NCI-H2029 (cell line): ENCODE measurements around the gene PRR20E.
"Not testable (repeated sequence)": the region's sequence is repeated elsewhere in the genome, so short reads cannot be mapped to it uniquely, and the experiment has no call there.

Source experiments
- DNase-seq: peaks from one replicate; lab custom pipeline; 2025; lab: John Stamatoyannopoulos, UW

The PRR20E gene

DNA sequence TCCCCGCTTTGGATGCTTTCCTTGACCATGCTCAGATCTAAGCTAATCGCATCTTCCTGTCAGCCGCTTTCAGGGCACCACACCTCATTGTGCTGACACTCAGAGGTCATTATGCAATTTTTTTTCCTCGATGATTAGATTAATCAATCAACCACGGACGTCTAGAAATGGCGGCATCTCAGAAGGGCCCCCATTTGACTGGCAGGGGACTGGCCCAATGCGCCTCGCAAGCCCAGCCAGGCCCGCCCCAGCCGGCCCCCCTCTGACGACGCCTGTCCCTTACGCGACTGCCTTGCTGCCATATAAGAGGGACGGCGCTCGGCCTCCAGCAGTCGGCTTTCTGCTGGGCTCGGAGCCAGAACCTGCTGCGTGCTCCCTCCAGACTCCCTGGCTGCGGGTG lies at the start of gene PRR20E:
TSS of gene PRR20E (plus strand) at position 301 of the 400 bp plus-strand sequence. CDS start 387 bp downstream, outside the sequence.
- not testable (repeated sequence) for DNase-seq

DNA sequence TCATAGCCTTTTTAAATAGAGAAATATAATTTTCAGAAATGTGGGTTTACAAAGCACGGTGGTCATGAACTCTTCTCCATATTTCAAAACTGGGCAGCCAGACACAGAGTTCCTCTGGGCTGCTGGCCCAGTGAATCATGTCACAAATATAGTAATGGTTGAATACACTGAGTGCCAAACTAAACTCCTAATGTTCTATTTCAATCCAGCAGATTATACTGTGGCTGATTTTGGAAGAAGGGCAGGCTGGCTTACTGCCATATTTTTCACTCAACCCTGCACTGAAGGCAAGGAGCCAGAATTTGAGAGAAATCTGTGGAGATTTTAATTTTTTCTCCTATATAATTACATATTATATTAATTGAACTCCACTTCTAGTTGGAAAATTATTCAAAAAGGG lies 43.3 kb upstream of the PRR20E start:
- DNase-seq: no peak

GRCh38 chr13:57128909-57129308 lies 38.1 kb upstream of the PRR20E start:
- no peak for DNase-seq

- no peak for DNase-seq
Observed at GRCh38 chr13:57136093-57136492, 30.9 kb upstream of the PRR20E start.

GRCh38 chr13:57137585-57137984 lies 29.4 kb upstream of the PRR20E start:
- DNase-seq: no peak

DNA sequence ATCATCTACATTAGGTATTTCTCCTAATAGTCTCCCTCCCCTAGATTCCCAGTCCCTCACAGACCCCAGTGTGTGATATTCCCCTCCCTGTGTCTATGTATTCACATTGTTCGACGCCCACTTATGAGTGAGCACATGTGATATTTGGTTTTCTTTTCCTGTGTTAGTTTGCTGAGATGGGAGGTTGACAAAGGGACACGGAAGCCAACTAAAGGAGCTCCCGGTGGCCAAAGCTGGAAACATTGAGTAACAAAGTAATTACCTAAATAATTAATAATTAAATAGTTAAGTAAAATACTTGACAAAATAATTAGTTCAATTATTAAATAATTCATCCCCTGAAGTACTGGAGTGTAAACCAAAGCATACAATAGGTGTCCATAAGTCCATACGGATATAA lies 28.0 kb upstream of the PRR20E start:
- no peak for DNase-seq

DNA sequence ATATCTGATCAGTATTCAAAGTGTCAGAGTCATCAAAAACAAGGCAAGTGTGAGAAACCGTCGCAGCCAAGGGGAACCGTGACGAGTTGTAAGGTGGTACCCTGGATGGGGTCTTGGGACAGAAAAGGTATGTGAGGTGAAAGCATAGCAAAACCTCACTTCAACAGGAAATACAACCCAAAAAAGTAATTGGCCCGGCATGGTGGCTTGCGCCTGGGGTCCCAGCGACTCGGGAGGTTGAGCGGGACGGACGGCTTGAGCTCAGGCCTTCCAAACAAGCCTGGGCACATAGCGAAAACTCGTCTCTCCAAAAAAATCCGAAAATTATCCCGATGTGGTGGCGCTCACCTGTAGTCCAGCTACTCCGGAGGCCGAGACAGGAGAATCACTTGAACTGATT lies 27.2 kb upstream of the PRR20E start:
- DNase-seq: not testable (repeated sequence)

GRCh38 chr13:57140235-57140968 lies 26.6 kb upstream of the PRR20E start, which contains the start of gene PRR20A:
PRR20A (plus strand) TSS chr13:57140918; CDS start chr13:57141305, 387 bp downstream.
- DNase-seq: not testable (repeated sequence)

DNA sequence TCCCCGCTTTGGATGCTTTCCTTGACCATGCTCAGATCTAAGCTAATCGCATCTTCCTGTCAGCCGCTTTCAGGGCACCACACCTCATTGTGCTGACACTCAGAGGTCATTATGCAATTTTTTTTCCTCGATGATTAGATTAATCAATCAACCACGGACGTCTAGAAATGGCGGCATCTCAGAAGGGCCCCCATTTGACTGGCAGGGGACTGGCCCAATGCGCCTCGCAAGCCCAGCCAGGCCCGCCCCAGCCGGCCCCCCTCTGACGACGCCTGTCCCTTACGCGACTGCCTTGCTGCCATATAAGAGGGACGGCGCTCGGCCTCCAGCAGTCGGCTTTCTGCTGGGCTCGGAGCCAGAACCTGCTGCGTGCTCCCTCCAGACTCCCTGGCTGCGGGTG lies 19.8 kb upstream of the PRR20E start, which contains the start of gene PRR20B:
TSS of gene PRR20B (plus strand) at position 301 of the 400 bp plus-strand sequence. CDS start 387 bp downstream, outside the sequence.
- not testable (repeated sequence) for DNase-seq

DNA sequence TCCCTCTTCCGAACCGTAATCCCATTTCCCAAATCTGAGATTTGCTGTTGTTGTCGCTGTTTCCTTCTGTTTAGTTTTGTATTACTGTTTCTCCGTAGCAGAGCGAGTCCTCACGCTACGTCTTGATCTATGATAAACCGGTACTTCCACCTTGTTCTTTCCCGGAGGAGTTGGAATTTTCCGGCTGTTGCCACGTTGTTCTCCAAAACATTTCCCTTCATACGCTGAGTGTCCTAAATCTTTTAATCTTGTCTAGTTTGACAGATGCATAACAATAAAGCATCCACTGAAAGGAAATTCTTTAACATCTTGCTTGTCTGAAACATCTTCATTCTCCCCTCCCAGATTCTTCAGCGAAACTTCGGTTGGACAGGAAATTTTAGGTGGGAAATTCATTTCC lies 18.9 kb upstream of the PRR20E start:
- not testable (repeated sequence) for DNase-seq

DNA sequence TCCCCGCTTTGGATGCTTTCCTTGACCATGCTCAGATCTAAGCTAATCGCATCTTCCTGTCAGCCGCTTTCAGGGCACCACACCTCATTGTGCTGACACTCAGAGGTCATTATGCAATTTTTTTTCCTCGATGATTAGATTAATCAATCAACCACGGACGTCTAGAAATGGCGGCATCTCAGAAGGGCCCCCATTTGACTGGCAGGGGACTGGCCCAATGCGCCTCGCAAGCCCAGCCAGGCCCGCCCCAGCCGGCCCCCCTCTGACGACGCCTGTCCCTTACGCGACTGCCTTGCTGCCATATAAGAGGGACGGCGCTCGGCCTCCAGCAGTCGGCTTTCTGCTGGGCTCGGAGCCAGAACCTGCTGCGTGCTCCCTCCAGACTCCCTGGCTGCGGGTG lies 13.2 kb upstream of the PRR20E start, which contains the start of gene PRR20C:
TSS of gene PRR20C (plus strand) at position 301 of the 400 bp plus-strand sequence. CDS start 387 bp downstream, outside the sequence.
- DNase-seq: not testable (repeated sequence)

DNA sequence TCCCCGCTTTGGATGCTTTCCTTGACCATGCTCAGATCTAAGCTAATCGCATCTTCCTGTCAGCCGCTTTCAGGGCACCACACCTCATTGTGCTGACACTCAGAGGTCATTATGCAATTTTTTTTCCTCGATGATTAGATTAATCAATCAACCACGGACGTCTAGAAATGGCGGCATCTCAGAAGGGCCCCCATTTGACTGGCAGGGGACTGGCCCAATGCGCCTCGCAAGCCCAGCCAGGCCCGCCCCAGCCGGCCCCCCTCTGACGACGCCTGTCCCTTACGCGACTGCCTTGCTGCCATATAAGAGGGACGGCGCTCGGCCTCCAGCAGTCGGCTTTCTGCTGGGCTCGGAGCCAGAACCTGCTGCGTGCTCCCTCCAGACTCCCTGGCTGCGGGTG lies 6.7 kb upstream of the PRR20E start, which contains the start of gene PRR20D:
TSS of gene PRR20D (plus strand) at position 301 of the 400 bp plus-strand sequence. CDS start 387 bp downstream, outside the sequence.
- not testable (repeated sequence) for DNase-seq

DNA sequence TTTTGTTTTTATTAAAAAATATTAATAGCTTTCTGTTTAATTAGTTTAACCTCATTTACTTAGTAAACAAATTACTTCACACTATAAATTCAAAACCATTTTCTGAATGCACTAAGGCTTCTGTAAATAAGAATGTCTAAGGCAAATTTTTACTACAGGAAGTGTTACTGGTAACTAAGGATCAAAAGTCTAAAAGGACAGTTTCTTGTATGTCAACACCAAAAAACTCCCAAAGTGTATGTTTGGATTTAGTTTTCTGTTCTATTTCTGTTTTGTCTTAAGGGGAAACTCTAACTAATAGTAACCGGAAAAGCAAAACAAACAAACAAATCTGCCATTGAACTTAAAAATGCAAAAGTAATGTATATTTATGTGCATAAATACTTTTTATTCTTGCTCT lies 24.7 kb downstream of the PRR20E start:
- DNase-seq: no peak

DNA sequence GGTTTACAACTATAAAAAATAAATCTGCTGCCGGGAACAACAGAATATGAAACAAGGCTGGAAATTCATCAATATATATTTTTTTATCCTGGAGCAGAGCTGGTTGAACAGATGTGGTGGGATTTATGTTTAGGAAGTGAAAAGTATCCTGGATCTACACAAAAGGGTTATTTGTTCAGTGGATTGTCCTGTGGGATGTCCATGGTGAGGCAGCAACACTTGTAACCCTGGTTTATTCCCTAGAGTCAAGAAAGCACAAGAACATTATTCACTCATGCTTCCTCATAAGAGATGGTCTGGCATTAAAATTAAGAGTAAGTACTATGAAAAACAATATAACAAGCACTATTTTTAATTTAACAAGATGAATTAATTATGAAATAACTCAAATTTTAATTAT lies 46.0 kb downstream of the PRR20E start:
- no peak for DNase-seq
